HL-60 (cell line): ENCODE measurements around the gene RPL27A.

Experiments
- CTCF ChIP-seq: IDR thresholded peaks from one replicate; pipeline ENCODE4 v1.5.1; 2011; ENCODE audit warnings: low read length, control low read depth, inconsistent platforms; ENCODE audit not compliant: insufficient read depth
- GABPA ChIP-seq: IDR thresholded peaks from 2 replicates; pipeline ENCODE4 v1.6.1; 2012; ENCODE audit warnings: low read depth
- POLR2AphosphoS5 ChIP-seq: IDR thresholded peaks from 2 replicates; pipeline ENCODE4 v1.6.1; 2012; ENCODE audit warnings: low read depth

DNA sequence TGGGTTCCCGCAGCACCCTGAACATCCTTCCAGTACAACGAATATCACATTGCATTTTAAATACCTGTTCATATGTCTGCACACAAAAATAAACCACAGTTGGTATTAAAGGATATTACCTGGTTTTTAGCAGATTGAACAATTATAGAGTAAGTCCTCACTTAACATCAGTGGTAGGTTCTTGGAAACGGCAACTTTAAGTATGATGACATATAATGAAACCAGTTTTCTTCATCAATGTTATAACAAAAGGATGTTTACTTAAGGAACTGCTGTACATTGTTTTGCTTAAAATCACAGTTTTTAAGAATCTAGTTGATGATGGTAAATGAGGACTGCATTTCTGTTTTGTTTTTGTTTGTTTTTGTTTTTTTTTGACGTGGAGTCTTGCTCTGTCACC is 28.1 kb upstream of the RPL27A start:
- no peak for TF ChIP-seq POLR2AphosphoS5
- TF ChIP-seq CTCF = no peak
- no peak for TF ChIP-seq GABPA
